NCI-H748 (cell line): ENCODE measurements around the gene PKHD1.
"Not testable (repeated sequence)": the region's sequence is repeated elsewhere in the genome, so short reads cannot be mapped to it uniquely, and the experiment has no call there.

ENCODE experiments used
- DNase-seq: peaks from one replicate; lab custom pipeline; 2025; ENCODE audit not compliant: unreplicated experiment; lab: John Stamatoyannopoulos, UW

Gene PKHD1

GRCh38 chr6:51930602-51931001 is 156.8 kb downstream of the PKHD1 start:
- DNase-seq, result no peak

GRCh38 chr6:51929934-51930574 is 157.4 kb downstream of the PKHD1 start:
- no peak for DNase-seq

- DNase-seq, result no peak
These were observed 159.1 kb downstream of the PKHD1 start for GRCh38 chr6:51928320-51928719.

GRCh38 chr6:51927450-51927849 is 160.0 kb downstream of the PKHD1 start:
- DNase-seq, result peak; percentile 66

- no peak for DNase-seq
These were observed 161.3 kb downstream of the PKHD1 start for GRCh38 chr6:51926125-51926524.

- not testable (repeated sequence) for DNase-seq
These were observed 164.9 kb downstream of the PKHD1 start for GRCh38 chr6:51922479-51922878.

GRCh38 chr6:51918347-51918746 is 169.1 kb downstream of the PKHD1 start:
- DNase-seq, result not testable (repeated sequence)

- DNase-seq, result no peak
These were observed 172.3 kb downstream of the PKHD1 start for GRCh38 chr6:51915098-51915497.

- DNase-seq, result no peak
These were observed 174.1 kb downstream of the PKHD1 start for GRCh38 chr6:51913265-51913664.

- DNase-seq, result no peak
These were observed 176.6 kb downstream of the PKHD1 start for GRCh38 chr6:51910851-51911250.

- DNase-seq, result no peak
These were observed 179.2 kb downstream of the PKHD1 start for GRCh38 chr6:51908243-51908642.

- peak; percentile 11 for DNase-seq
These were observed 185.3 kb downstream of the PKHD1 start for GRCh38 chr6:51901766-51902764.

- no peak for DNase-seq
These were observed 194.0 kb downstream of the PKHD1 start for GRCh38 chr6:51893366-51893765.

GRCh38 chr6:51892750-51893149 is 194.7 kb downstream of the PKHD1 start:
- DNase-seq, result no peak

GRCh38 chr6:51892339-51892738 is 195.1 kb downstream of the PKHD1 start:
- no peak for DNase-seq

- no peak for DNase-seq
These were observed 195.6 kb downstream of the PKHD1 start for GRCh38 chr6:51891784-51892183.

GRCh38 chr6:51887859-51888258 is 199.6 kb downstream of the PKHD1 start:
- no peak for DNase-seq

- DNase-seq, result no peak
These were observed 201.5 kb downstream of the PKHD1 start for GRCh38 chr6:51885957-51886356.

GRCh38 chr6:51868591-51869355 is 218.6 kb downstream of the PKHD1 start:
- DNase-seq, result no peak

- DNase-seq, result no peak
These were observed 220.5 kb downstream of the PKHD1 start for GRCh38 chr6:51866867-51867266.

- DNase-seq, result no peak
These were observed 221.4 kb downstream of the PKHD1 start for GRCh38 chr6:51865996-51866395.
